ENCODE measurements around the gene ATP11B.
A peak's percentile ranks its signal among the peaks of the same experiment; 100 is the strongest.
"Not testable (repeated sequence)": the region's sequence is repeated elsewhere in the genome, so short reads cannot be mapped to it uniquely, and the experiment has no call there.

Gene ATP11B

DNA sequence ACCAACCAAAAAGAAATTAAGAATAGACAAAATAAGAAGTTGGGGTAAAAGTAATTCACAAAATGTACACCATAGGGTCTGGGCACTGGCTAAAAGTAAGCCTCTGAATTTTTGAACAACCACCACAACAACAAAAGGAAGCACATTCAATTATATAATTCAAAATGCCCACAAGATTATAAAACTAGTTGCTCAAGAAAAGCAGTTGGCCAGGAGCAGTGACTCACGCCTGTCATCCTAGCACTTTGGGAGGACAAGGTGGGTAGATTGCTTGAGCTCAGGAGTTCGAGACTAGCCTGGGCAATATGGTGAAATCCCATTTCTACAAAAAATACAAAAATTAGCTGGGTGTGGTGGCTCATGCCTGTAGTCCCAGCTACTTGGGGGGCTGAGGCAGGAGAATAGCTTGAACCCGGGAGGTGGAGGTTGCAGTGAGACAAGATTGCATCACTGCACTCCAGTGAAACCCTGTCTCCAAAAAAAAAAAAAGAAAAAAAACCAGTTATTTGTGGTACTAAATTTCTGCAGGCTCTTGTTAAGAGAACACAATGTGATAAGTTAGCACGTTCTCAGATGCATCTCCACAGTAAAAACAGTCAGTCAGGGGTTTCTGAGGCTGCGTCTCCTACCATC, 6.6 kb upstream of the ATP11B start:
- no peak for DNase-seq
- no peak overlapping the region for H3K4me3 Mint-ChIP-seq
- H3K4me1 Mint-ChIP-seq (ENCODE audit: low read depth), result peaks cover 9% of the 10 kb centered on the region
- H3K9me3 Mint-ChIP-seq, result no peaks in the 10 kb centered on the region
- H3K27me3 Mint-ChIP-seq, result peaks cover 22% of the 10 kb centered on the region
- H3K36me3 Mint-ChIP-seq (ENCODE audit: low read depth), result no peaks in the 10 kb centered on the region
- H3K27ac Mint-ChIP-seq, result no peak overlapping the region

DNA sequence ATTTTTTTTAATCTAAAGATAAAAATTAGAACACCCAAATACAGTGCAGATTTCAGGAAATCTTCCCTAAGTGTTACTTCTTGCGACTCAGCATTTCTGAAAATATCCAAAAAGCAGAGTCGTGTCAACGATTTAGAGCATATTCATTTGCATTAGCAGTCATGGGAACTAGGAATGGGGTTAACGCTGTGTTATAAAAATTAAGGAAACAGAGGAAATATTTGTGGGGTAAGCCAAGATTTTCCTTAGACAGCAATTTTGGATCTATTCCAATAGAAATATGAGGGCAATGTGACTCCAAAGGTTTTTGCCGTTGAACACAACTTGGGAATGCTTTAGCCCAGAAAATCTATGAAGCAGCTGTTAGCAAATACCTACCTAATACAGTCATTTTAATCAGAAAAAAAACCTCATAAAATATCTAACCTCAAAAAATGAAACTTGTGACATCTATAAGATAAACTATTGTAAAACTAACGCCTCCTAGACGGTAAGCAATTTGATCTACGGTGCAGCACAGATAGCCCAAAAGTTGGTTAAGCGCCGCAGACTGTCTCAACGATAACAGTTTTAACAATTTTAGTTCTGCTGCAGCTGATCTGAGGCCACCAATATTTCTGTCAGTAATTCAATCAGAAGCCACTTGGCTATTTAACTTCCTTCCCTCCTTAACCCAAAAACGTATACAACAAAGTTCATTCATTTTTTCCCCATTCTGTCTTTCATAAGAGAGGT, 5.8 kb upstream of the ATP11B start:
- Mint-ChIP-seq H3K27ac (no peak overlapping the region), H3K4me3 (no peak overlapping the region), H3K36me3 (ENCODE audit: low read depth) (no peaks in the 10 kb centered on the region), H3K4me1 (ENCODE audit: low read depth) (peaks cover 9% of the 10 kb centered on the region), H3K27me3 (peaks cover 22% of the 10 kb centered on the region), H3K9me3 (no peaks in the 10 kb centered on the region)
- DNase-seq, result no peak

DNA sequence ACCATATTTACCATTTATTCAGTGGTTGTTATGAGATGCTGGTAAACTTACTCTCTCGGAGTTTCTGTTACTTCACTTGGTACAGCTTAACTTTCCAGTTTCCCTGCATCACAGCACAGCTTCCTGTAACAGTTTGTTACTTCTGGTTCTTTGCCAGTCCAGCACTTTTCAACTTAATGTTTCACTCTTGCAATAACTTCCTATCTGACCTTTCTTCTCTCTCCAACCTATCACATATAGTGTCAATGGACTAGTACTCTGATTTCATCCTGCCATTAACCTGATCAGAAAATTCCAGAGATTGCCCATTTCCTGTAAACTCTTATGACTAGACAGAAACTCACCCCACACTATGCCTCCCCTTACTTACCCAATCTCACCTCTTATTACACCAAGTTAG, 3.9 kb upstream of the ATP11B start:
- Mint-ChIP-seq H3K27ac (no peak overlapping the region), H3K4me3 (no peak overlapping the region), H3K27me3 (peaks cover 18% of the 10 kb centered on the region), H3K9me3 (no peaks in the 10 kb centered on the region), H3K4me1 (ENCODE audit: low read depth) (peaks cover 8% of the 10 kb centered on the region), H3K36me3 (ENCODE audit: low read depth) (peaks cover 9% of the 10 kb centered on the region)
- no peak for DNase-seq

DNA sequence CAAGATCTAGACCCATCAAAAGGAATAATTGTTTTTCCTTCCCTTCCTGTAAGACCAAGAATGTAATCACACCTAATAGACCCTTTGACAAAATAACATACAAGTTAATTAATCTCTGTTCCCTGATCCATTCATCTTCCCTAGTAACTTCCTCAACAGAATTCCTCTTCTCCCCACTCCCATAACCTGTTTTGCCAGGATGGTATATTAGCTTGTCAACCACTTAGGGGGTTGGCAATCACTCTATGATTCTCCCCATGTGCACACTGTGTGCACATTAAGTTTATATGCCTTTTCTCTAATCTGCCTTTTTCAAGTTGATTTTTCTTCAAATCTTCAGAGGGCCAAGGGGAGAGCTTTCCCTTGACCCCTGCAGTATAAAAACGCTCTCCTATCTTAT, 2.7 kb upstream of the ATP11B start:
- H3K36me3 Mint-ChIP-seq (ENCODE audit: low read depth), result peaks cover 21% of the 10 kb centered on the region
- no peak overlapping the region for H3K27ac Mint-ChIP-seq
- no peak for DNase-seq
- no peak overlapping the region for H3K4me3 Mint-ChIP-seq
- H3K4me1 Mint-ChIP-seq (ENCODE audit: low read depth), result peaks cover 13% of the 10 kb centered on the region
- H3K9me3 Mint-ChIP-seq, result no peaks in the 10 kb centered on the region
- H3K27me3 Mint-ChIP-seq, result peaks cover 11% of the 10 kb centered on the region

DNA sequence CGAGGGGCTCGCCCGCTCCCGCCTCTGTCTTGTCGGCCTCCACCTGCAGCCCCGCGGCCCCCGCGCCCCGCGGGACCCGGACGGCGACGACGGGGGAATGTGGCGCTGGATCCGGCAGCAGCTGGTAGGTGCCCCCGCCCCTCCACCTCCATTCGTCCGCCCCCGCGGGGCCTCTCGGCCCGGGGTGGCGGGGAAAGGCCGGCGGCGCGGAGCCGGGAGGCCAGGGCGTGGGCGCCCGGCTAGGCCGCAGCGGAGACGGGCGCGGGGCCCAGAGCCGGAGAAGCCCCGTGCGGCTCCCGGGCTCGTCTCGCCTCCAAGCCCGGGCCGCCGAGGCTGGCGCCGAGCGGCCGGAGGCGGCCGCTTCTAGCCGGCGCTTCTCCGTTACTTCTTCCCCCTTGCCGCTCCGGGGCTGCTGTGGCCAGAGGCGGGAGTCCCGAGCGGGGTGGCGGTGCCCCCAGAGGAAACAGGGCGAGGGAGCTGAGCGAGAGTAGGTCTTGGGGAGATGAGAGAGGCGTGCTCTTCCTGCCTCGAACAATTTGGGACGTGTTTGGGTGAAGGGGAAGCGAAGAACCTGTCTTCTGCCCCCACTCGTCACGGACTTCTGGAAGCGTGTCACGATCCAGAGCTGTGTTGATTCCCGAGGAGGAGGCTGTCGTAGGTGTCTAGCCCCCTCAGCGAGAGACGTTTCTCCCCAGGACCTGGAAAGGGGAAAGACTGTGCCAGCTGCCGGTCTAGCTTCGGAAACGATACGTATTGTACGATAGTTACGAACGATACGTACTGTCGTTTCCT, 555 bp downstream of the ATP11B start:
- Mint-ChIP-seq H3K4me3 (peak overlapping the region; percentile 95), H3K36me3 (ENCODE audit: low read depth) (peaks cover 31% of the 10 kb centered on the region), H3K27me3 (no peaks in the 10 kb centered on the region), H3K4me1 (ENCODE audit: low read depth) (peaks cover 38% of the 10 kb centered on the region), H3K27ac (peak overlapping the region; percentile 96), H3K9me3 (no peaks in the 10 kb centered on the region)
- DNase-seq, result peak; percentile 75

DNA sequence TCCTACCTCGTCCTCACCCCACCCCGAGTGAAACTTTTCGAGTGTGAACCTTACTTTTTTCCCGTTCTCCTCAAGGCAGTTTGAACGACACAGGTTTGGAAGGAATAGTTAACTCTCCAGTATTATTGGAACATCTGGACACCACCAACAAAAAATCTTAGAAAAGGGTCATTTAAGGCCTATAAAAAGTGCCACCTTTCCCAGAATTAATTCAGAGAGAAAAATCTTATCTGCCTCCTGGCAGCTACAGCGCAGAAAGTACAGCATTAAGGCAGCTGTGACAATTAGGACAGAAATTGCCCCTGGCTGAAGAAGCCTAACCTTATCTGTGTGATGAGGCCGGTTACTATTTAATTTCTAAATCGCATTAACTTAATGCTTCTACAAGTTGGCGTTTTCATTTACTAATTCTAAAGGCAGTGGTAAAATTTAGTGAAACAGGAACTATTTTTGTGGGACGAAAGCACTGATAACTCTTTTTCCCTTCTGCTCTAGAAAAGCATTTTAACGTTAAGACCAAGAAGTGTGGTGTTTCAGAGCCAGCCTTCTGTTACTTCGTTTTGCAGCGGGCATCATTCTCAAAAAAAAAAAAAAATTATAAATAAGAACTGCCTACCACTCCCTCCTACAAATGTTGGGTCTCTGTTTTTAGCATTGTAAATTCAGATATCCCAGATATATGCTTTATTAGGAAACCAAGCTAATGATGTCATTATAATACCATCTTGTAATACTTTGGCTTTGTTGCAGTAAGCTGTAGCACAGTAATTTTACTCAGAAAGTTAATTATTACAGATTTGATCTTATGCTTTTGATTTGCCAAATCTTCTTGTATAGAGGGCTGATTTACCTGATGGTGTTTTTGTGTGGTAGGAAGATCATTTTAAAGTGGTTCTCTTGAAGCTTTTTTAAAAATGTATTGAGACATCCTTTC, 1.4 kb downstream of the ATP11B start:
- Mint-ChIP-seq H3K4me1 (ENCODE audit: low read depth) (peaks cover 42% of the 10 kb centered on the region), H3K9me3 (no peaks in the 10 kb centered on the region), H3K27ac (peak overlapping the region; percentile 96), H3K36me3 (ENCODE audit: low read depth) (peaks cover 34% of the 10 kb centered on the region), H3K27me3 (no peaks in the 10 kb centered on the region), H3K4me3 (peak overlapping the region; percentile 92)
- no peak for DNase-seq

DNA sequence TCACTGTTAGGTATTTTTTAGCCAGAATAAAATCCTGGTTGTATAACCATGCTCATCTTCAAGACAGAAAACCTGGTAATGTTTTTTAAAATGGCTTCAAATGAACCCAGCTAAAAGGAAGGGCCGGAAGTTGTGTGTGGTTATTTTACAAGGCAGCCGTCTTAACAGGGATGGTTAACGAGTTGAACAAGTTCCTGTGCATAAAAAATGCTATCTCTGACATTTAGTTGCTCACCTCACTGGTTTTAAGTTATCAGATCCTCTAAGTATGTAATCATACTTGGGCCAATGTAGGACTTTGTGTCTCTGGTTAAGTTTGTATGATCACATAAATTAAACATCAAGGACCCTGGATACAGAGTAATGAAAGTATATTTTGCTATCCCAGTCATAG, 2.1 kb downstream of the ATP11B start:
- Mint-ChIP-seq H3K27ac (peak overlapping the region; percentile 96), H3K36me3 (ENCODE audit: low read depth) (peaks cover 34% of the 10 kb centered on the region), H3K4me3 (peak overlapping the region; percentile 92), H3K27me3 (no peaks in the 10 kb centered on the region), H3K9me3 (no peaks in the 10 kb centered on the region), H3K4me1 (ENCODE audit: low read depth) (peaks cover 43% of the 10 kb centered on the region)
- DNase-seq, result no peak

DNA sequence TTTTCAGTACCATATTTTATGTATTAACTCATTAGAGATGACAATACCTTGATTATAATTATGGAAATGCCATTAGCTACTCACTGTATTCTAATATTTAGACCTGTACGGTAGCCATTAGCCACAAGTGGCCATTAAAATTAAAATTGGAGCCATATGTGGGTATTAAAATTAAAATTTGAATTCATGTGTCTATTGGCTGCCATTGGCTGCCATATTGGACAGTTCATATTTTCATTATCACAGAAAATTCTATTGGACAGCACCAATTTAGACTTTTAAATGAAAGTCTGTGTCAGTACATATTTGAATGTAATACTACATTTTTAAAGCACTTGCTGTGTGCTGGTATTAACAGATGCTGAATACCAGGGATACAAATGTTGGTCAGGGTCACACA, 3.0 kb downstream of the ATP11B start:
- Mint-ChIP-seq H3K36me3 (ENCODE audit: low read depth) (peaks cover 34% of the 10 kb centered on the region), H3K27ac (peak overlapping the region; percentile 63), H3K9me3 (no peaks in the 10 kb centered on the region), H3K4me3 (peak overlapping the region; percentile 32), H3K27me3 (no peaks in the 10 kb centered on the region), H3K4me1 (ENCODE audit: low read depth) (peaks cover 48% of the 10 kb centered on the region)
- no peak for DNase-seq

DNA sequence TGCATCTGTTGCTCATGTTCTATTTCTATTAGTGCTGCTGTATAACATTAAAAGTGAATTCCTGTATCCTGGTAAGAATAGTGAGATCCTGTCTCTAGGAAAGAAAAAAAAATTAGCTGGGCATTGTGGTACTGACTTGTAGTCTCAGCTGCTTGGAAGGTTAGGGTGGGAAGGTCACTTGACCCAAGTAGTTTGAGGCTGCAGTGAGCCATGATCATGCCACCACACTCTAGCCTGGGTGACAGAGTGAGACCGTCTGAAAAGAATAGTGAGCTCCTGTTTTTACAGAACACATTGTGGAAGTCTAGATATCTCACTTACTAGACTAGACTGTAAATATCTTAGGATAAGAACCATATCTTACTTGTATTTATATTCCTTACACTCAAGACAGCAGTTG, 4.6 kb downstream of the ATP11B start:
- no peak for DNase-seq
- no peak overlapping the region for H3K4me3 Mint-ChIP-seq
- H3K27ac Mint-ChIP-seq, result peak overlapping the region; percentile 77
- H3K27me3 Mint-ChIP-seq, result no peaks in the 10 kb centered on the region
- no peaks in the 10 kb centered on the region for H3K9me3 Mint-ChIP-seq
- peaks cover 33% of the 10 kb centered on the region for H3K36me3 Mint-ChIP-seq (ENCODE audit: low read depth)
- peaks cover 57% of the 10 kb centered on the region for H3K4me1 Mint-ChIP-seq (ENCODE audit: low read depth)

DNA sequence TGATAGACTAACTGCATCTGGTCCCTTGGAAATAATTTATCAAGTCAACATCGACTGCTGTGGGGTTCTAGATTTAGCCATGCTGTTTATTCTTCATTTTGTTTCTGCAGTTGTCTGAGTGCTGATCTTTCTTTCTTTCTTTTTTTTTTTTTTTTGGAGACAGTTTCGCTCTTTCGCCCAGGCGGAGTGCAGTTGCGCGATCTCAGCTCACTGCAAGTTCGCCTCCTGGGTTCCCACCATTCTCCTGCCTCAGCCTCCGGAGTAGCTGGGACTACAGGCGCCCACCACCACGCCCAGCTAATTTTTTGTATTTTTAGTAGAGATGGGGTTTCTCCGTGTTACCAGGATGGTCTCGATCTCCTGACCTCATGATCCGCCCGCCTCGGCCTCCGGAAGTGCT, 5.8 kb downstream of the ATP11B start:
- H3K27ac Mint-ChIP-seq, DNase-seq, H3K9me3 Mint-ChIP-seq, H3K4me3 Mint-ChIP-seq, H3K27me3 Mint-ChIP-seq: not testable (repeated sequence)
- H3K36me3 Mint-ChIP-seq (ENCODE audit: low read depth), result peaks cover 27% of the 10 kb centered on the region
- peaks cover 67% of the 10 kb centered on the region for H3K4me1 Mint-ChIP-seq (ENCODE audit: low read depth)

DNA sequence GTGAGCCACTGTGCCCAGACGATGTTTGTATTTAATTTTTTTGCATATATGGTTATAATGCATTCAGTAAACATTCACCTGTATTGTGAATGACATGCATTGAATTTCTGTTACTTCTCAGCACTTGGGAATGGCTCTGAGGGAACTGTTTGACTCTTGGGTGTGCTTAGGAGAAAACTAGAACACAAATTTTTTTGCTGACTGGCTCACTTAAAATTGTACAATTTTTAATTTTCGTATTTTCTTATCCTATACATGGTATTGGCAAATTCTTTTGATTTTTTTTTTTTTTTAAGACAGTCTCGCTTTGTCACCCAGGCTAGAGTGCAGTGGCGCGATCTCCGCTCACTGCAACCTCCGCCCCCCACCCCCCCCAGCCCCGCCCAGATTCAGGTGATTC, 7.2 kb downstream of the ATP11B start:
- Mint-ChIP-seq H3K27ac (no peak overlapping the region), H3K4me1 (ENCODE audit: low read depth) (peaks cover 74% of the 10 kb centered on the region), H3K9me3 (no peaks in the 10 kb centered on the region), H3K27me3 (no peaks in the 10 kb centered on the region), H3K4me3 (no peak overlapping the region), H3K36me3 (ENCODE audit: low read depth) (peaks cover 14% of the 10 kb centered on the region)
- no peak for DNase-seq

DNA sequence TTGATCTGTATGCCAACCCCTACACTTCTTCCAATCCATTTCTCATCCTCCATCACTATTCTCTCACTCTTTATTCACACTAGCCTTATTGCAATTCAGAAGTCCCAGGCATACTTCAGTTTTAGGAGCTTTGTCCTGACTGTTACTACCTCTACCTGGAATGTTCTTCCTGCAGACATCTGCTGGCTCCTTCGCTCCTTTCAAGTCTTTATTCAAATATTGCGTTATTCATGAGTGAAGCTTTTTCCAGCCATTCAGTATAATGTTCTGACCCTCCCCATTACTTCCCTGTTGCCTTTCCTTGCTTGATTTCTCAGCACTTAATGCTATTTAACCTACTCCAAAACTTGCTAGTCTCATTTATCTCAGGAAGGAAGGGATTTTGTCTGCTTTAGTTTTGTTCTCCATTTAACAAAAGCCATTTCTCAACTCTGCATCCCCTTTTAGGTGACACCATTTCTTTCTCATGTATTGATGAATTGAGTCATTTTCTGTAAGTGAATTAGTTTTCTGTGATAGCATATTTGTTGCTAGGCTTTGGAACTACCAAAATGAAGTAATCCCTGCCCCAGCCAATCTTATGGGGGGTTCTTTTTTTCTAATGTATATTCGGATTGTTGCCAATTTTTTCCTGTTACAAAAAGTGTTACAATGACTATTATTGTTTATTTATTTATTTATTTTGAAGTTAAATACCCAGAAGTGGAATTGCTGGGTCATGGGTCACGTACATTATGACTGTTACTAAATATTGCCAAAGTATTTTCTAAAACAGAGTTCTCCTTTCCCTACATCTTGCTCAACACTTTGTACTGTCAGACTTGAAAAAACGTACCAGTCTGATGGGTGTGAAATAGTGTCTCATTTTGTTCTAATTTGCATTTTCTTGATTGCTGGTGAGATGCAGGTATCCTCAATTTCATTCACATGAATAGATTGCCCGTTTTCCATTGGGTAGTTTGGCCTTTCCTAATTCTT, 9.4 kb downstream of the ATP11B start:
- H3K36me3 Mint-ChIP-seq (ENCODE audit: low read depth), result peaks cover 9% of the 10 kb centered on the region
- H3K27ac Mint-ChIP-seq, result no peak overlapping the region
- H3K4me1 Mint-ChIP-seq (ENCODE audit: low read depth), result peaks cover 70% of the 10 kb centered on the region
- no peak overlapping the region for H3K4me3 Mint-ChIP-seq
- DNase-seq, result no peak
- H3K27me3 Mint-ChIP-seq, result no peaks in the 10 kb centered on the region
- no peaks in the 10 kb centered on the region for H3K9me3 Mint-ChIP-seq

DNA sequence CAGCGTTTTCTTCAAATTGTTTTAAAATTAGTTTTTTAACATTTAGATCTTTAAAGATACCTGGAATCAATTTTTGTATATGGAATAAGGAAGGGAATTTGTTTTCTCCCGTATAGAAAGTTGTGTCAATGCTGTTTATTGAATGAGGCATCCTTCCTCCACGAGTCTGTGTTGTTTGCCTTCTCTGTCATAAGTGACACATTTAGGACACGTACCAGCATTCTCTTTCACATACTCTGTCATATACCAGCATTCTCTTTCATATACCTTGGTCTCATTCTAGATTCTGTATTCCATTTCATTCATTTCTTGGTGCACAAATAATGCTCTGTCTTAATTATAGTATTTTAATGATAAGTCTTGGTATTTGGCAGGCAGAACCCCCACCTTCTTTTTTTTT, 10.3 kb downstream of the ATP11B start:
- Mint-ChIP-seq H3K4me3 (no peak overlapping the region), H3K27me3 (no peaks in the 10 kb centered on the region), H3K27ac (no peak overlapping the region), H3K9me3 (no peaks in the 10 kb centered on the region), H3K4me1 (ENCODE audit: low read depth) (peaks cover 69% of the 10 kb centered on the region), H3K36me3 (ENCODE audit: low read depth) (peaks cover 5% of the 10 kb centered on the region)
- DNase-seq, result no peak

Data from activated T-cell treated with anti-CD3 and anti-CD28 coated beads, Interleukin-2, amount 50 U/mL, for 24 hours (primary cell).